Activated gamma-delta T cell (primary cell): Measurements from ENCODE around the gene AADACL3.
"Not testable (repeated sequence)": the region's sequence is repeated elsewhere in the genome, so short reads cannot be mapped to it uniquely, and the experiment has no call there.

ENCODE experiments used
- DNase-seq: peaks from one replicate; lab custom pipeline; 2025; lab: John Stamatoyannopoulos, UW

AADACL3 gene

DNA sequence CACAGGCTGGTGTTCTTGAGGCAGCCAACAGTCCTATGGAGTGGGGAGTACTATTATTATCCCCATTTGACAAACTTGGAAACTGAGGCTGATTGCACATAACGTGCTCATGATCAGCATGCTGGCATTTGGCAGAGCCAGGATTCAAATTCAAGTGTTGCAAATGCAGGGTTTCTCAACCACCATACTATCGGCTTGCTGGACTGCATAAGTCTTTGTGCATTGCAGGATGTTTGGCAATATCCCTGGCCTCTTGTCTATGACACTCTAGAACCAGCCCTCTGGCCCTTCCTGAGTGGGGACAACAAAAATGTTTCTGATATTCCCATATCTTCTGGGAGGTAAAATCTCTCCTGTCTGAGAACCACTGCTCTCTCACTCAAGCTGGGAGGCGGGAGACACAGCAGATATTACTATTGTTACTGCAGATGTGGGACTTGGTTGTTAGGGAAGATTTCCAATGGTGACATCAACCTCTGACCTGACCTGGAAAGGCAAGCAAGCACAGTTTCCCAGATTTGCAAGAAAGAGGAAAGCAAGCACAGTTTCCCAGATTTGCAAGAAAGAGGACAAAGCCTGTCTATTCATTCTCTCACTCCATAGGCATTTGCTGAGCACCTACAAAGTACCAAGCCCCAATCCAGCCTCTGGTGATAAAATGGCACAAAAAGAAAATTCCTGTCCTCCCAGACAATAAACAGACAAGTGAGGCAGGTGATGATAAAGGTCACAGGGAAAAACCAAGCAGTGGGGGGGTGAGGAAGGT is 1.0 kb upstream of the AADACL3 start:
- no peak for DNase-seq

- no peak for DNase-seq
Measured at GRCh38 chr1:12717301-12717838, 1.5 kb downstream of the AADACL3 start.

DNA sequence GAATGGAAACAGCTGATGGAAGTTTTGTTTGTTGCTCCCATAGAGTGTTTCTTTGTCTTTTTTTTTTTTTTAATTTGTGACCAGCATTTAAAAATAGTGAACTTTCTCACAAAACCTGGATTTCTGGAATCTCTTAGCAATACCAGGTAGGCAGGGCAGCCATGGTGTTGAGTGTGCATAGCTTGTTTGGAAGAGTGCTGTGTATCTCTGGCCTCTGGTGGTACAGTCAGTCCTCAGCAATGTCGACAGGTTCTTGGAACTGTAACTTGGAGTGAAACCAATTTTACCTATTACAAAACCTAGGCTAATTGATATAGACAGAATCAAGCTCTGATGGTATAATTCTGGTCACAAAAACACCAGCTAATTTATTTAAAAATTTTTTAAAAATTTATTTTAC is 6.7 kb downstream of the AADACL3 start:
- no peak for DNase-seq

GRCh38 chr1:12728391-12728790 is 12.5 kb downstream of the AADACL3 start:
- no peak for DNase-seq

DNA sequence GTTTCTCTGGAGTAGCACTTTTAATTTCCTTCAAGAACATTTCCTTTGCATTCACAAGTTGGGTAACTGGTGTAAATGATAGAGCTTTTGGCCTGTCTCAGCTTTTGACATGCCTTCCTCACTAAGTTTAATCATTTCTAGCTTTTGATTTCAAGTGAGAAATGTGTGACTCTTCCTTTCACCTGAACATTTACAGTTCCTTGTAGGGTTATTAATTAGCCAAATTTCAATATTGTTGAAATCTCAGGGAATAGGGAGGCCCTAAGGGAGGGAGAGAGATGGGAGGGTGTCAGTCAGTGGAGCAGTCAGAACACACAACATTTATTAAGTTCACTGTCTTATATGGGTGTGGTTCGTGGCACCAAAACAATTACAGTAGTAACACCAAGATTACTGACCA is 14.2 kb downstream of the AADACL3 start:
- DNase-seq = no peak

DNA sequence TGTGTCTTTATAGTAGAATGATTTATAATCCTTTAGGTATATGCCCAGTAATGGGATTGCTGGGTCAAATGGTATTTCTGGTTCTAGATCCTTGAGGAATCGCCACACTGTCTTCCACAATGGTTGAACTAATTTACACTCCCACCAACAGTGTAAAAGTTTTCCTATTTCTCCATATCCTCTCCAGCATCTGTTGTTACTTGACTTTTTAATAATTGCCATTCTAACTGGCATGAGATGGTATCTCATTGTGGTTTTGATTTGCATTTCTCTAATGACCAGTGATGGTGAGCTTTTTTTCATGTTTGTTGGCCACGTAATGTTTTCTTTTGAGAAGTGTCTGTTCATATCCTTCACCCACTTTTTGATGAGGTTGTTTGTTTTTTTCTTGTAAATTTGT is 15.2 kb downstream of the AADACL3 start:
- DNase-seq = not testable (repeated sequence)

DNA sequence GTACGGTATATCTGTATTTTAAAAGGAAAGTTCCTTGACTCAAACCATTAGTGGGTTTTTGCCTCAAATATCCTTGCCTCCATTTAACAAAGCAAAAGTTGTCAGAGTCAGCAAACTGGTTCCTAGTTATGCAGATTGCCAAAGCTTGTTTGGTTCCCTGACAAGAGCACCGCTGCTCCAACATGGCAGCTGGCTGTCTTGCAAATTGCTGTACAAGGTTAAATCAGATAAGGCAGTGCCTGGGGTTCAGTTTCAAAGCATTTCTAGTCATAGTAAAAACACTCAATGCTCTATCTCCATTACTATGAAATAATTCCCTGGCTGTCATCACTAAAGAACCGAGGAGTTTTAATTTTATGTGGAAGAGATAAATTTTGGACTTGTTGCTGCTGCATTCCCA is 18.7 kb downstream of the AADACL3 start:
- no peak for DNase-seq

GRCh38 chr1:12738934-12739333 is 23.0 kb downstream of the AADACL3 start:
- no peak for DNase-seq

- no peak for DNase-seq
Measured at GRCh38 chr1:12739613-12740012, 23.7 kb downstream of the AADACL3 start.

DNA sequence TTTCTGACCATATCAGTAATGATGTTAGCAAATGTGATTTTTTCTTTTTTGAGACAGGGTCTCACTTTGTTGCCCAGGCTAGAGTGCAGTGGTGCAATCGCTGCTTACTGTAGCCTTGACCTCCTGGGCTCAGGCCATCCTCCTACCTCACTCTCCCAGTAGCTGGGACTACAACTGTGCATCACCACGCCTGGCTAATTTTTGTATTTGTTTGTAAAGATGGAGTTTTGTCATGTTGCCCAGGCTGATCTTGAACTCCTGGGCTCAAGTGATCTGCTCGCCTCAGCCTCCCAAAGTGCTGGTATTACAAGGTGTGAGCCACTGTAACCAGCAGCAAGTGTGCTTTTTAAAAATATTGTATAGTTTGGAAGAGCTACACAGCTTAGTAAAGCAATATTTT is 26.0 kb downstream of the AADACL3 start:
- no peak for DNase-seq

DNA sequence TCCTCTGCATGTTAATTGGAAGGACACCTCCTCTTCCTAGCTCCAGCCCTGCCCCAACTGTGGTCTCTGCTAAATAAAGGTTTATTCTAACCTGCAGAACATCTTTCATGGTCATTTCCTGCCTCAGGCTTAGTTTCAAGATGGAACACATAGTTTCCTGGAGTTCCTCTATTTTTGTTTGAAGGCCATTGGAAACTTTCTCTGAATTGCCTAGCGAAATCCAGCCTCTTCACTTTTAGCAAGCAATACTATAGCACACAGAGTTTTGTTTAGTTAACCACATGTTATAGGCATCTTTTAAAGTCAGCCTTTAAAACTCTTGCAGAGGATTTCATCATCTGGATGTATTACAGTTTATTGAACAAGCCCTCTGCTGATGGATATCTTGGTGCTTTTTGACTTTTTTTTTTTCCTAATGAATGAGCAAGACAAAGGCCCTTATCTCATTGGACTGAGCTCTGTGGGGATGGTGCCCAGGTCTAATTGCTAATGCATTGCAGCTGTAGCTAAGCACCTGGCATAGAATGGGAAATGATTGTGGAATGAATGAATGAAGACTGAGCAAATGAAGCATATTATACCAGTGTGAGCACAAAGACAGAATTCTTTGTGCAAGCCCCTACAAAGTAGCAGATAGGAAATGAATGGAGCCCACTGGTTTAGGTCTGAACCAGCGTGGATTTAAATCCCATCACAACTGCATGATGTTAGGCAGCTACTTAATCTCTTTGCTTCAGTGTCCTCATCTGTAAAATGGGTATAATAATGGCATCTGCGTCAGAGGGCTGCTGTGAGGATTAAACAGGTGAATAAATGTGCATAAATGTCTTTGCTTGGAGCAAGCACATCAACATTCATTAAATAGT is 29.4 kb downstream of the AADACL3 start:
- no peak for DNase-seq

DNA sequence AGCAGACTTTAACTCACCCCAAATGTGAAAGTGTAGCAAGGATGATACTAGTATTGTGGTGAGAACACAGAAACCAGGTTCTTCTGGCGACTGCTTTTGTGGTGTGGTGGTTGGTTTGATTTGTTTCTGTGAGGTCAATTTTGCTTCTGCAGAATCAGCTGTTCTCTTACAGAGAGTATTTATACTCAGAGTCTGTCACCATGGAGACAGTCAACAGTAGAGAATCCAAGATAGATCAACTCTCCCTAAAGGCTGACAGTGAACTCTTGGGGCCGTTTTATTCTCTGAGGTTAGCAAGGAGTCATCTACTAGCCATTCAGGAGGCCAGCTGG is 30.0 kb downstream of the AADACL3 start, which contains the start of gene CFAP107:
TSS of gene CFAP107 (plus strand) at position 209 of the 332 bp plus-strand sequence. CDS start 231 bp downstream, outside the sequence.
- no peak for DNase-seq

GRCh38 chr1:12748778-12749355 is 33.0 kb downstream of the AADACL3 start:
- DNase-seq = no peak

DNA sequence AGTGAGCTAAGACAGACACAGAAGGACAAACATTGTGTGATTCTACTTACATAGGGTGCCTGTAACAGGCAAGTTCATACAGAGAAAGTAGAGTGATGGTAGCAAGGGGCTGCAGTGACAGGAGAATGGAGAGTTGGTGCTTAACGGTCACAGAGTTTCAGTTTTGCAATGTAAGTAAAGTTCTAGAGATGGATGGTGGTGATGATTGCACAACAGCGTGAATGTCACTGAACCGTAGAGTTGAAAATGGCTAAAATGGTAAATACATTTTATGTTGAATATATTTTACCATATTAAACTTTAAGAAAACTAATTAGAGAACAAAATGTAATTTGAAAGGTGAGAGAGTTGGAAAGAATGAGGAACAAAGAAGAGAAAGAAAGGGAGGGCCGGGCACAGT is 38.8 kb downstream of the AADACL3 start:
- no peak for DNase-seq

DNA sequence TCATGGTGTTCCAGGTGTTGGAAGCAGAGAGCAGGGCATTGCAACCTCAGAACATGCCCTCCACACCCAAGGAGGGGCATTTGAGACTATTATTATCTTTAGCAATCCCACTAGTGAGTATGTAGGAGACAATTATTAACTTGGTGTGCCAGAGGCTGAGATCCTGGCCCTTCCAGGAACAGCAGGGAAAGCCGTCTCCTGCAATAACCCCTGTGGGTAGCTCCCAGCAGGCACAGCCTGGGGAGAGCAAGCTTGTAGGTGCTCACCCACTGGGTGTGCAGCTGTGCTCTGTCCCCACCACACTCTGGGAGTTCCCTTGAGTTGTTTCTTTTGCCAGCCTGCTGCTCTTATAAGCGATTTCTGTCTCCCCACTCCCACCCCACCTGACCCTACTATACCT is 40.4 kb downstream of the AADACL3 start:
- DNase-seq = no peak

DNA sequence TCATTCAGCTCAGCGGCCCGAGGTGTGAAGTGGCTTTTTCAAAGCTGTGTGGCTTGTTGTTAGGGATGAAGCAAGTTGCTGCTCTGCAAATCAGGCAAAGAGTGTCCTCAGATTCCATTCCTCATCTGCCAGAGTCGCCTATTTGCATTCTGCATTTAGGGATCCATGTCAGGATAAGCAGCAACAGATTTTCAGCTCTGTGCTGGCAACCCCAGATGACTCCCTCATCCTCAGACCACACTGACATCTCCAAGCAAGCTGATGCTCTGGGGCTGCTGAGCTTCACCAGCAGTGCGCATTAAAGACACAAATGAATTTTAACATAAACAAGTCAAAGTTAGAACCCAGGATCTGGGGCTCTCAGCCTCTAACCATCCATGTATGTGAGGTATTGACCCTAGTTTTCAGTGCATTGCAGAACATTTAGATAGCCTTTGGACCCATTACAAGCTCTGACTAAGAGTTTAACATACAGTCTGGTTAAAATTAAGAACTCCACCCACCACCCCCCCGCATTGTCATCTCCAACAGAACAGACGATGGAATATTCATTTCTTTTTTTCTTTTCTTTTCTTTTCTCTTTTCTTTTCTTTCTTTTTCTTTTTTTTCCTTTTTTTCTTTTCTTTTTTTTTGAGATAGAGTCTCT is 41.0 kb downstream of the AADACL3 start:
- DNase-seq = no peak

- DNase-seq = no peak
Measured at GRCh38 chr1:12757836-12758235, 41.9 kb downstream of the AADACL3 start.

DNA sequence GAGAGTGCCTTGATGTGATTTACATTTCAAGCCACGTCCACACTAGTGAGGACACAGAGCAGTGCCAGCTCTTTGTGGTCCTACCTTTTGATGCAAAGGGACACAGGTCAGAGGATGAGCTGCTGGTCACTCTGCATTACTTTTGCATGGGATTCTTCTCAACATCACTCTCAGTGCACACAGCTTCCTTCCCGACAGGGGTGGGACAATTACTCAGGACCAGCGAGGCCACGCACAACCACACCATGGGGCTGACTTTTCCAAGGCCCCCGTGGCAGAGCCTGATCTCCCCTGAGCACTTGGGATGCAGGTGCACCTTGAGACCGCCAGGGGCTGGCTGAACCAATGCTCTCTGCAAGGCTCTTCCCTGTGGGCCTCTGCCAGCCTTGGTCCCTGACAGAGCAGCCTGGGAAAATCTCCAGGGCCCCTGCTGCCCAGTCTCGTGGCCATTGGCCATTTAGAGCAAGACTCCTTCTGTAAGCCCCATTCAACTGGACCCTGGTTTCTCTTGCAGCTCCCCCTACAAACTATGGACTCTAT is 44.4 kb downstream of the AADACL3 start:
- DNase-seq = no peak

GRCh38 chr1:12761781-12762180 is 45.9 kb downstream of the AADACL3 start:
- no peak for DNase-seq

GRCh38 chr1:12762766-12763165 is 46.9 kb downstream of the AADACL3 start:
- no peak for DNase-seq

DNA sequence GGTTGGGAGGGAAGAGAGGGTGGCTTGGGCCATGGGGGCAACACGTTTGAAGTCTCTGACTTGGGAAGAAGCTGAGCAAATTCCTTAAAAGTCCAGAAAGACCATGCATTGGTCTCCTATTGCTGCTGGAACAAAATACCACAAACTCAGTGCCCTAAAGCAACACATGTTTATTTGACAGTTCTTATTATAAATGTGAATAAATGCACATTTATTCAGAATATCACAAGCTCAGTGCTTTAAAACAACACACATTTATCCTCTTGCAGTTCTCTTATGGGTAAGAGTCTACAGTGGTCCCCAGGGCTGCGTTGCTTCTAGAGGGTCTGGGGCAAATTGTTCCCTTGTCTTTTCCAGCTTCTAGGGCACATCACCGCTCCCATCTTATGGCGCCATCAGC is 47.6 kb downstream of the AADACL3 start:
- DNase-seq = no peak

GRCh38 chr1:12764016-12764415 is 48.1 kb downstream of the AADACL3 start:
- DNase-seq = no peak
